GM12891 (cell line): ENCODE results near the gene E2F7. TPM values are rescaled to one million over a fixed set of nuclear protein-coding genes. Genes with fewer than 3 reads are reported as not detected.

Experiments
- DNase-seq: peaks from one replicate; pipeline ENCODE4 v3.0.0; 2011; ENCODE audit warnings: low spot score; ENCODE audit not compliant: insufficient read length
- FAIRE-seq: peaks from 2 replicates; lab custom pipeline; 2011; peaks lifted over from hg19 to GRCh38; lab: Jason Lieb, UNC
- PAX5 ChIP-seq: IDR thresholded peaks from 2 replicates; pipeline ENCODE4 v1.6.1; 2011; ENCODE audit warnings: low read length, moderate library complexity, mild to moderate bottlenecking; ENCODE audit not compliant: insufficient read depth, severe bottlenecking
- POLR2A ChIP-seq: IDR thresholded peaks from 2 replicates; pipeline ENCODE4 v1.6.1; 2011; ENCODE audit warnings: low read depth, low read length, control low read depth
- POLR2AphosphoS5 ChIP-seq: IDR thresholded peaks from 2 replicates; pipeline ENCODE4 v1.6.1; 2011; ENCODE audit warnings: low read depth, low read length, control low read depth
- POU2F2 ChIP-seq: IDR thresholded peaks from 2 replicates; pipeline ENCODE4 v1.6.1; 2011; ENCODE audit warnings: low read depth, mild to moderate bottlenecking, control low read depth, low read length, moderate library complexity
- SPI1 ChIP-seq: IDR thresholded peaks from 2 replicates; pipeline ENCODE4 v1.6.1; 2011; ENCODE audit warnings: low read depth, low read length, control low read depth
- TAF1 ChIP-seq: IDR thresholded peaks from 2 replicates; pipeline ENCODE4 v1.6.1; 2011; ENCODE audit warnings: low read depth, low read length, control low read depth
- polyA plus RNA-seq: library from polyadenylated mRNA; unstranded; fragments of >200 nt; gene quantifications from one replicate; pipeline ENCODE4 v1.2.1, GENCODE V29; 2012; ENCODE audit warnings: low read depth, missing spikeins, inconsistent platforms; ENCODE audit not compliant: missing spikeins

Gene E2F7, protein sequence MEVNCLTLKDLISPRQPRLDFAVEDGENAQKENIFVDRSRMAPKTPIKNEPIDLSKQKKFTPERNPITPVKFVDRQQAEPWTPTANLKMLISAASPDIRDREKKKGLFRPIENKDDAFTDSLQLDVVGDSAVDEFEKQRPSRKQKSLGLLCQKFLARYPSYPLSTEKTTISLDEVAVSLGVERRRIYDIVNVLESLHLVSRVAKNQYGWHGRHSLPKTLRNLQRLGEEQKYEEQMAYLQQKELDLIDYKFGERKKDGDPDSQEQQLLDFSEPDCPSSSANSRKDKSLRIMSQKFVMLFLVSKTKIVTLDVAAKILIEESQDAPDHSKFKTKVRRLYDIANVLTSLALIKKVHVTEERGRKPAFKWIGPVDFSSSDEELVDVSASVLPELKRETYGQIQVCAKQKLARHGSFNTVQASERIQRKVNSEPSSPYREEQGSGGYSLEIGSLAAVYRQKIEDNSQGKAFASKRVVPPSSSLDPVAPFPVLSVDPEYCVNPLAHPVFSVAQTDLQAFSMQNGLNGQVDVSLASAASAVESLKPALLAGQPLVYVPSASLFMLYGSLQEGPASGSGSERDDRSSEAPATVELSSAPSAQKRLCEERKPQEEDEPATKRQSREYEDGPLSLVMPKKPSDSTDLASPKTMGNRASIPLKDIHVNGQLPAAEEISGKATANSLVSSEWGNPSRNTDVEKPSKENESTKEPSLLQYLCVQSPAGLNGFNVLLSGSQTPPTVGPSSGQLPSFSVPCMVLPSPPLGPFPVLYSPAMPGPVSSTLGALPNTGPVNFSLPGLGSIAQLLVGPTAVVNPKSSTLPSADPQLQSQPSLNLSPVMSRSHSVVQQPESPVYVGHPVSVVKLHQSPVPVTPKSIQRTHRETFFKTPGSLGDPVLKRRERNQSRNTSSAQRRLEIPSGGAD
- polyA plus RNA-seq = 5.0 TPM

DNA sequence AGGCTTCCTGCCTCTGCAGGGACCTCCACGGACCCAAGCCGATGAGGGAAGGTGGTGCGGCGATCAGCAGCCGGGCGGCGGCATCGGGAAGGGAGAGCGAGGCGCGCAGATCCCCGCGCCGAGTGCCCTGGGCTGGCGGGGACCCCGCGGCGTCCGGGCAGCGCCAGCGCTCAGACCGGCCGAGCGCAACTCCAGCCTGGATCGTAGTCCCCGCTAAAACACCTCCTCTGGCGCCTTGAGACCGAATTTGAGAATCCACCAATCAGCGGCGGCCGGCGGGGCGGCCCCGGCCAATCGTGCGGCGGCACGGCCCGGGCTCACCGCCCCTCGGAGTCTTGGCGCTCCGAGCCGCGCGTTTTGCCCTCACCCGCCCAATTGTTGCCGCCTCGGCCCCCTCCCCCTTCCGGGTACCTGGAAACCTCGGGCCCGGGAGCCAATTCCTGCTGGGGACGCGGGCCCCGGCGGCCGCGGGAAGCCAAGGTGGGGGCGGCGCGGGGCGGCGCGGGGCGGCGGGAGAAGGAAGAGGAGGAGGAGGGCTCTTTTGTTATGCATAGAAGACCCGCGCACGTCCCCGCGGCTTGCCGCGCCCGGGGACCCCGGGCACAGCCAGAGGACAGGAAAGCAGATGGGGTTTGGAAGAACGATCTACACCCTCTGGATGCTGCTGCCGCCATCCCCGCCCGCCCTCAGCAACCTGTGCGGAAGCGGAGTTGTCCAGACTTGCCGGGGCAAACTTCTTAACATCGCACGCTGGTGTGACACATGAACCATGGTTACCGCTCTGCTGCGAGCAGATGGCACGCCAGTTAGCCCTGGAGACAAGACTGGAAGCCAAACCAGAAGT, at the start of gene E2F7:
Gene E2F7, minus strand, starts transcription at position 209 of the 844 bp plus-strand sequence. CDS start 934 bp downstream, outside the sequence.
- FAIRE-seq = peak; percentile 77
- peak; percentile 90 for DNase-seq
- no peak for TF ChIP-seq SPI1
- peak; percentile 56; the same call in 1 of the 2 replicates for TF ChIP-seq TAF1
- TF ChIP-seq POLR2AphosphoS5 = peak; percentile 46; the same call in 1 of the 2 replicates
- no peak for TF ChIP-seq PAX5
- peak; percentile 56 for TF ChIP-seq POLR2A
- 0 out of 2 replicates have a peak, but pooled peaks have one; percentile 14 for TF ChIP-seq POU2F2

DNA sequence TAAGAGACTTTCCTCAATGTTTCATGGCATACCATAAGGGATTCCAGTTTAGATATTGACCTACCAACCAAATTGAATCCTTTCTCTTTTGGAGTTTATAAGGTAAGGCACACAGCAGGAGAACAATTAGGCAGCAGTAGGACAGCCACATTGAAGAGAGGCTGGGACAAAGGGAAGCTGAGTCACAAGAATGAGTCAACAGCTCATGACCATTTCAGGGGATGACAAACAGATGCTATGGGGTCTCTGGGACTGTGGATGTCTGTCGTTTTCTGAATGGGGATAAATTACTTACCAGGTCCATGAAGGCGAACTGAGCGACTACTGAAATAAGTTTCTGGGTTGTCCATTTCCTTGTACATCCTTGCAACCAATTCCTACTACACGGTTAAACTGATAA, 48.6 kb upstream of the E2F7 start:
- TF ChIP-seq SPI1 = no peak
- TF ChIP-seq TAF1 = no peak
- no peak for TF ChIP-seq PAX5
- TF ChIP-seq POLR2AphosphoS5 = no peak
- TF ChIP-seq POLR2A = no peak
- TF ChIP-seq POU2F2 = no peak
- FAIRE-seq (no peak), DNase-seq (no peak)

DNA sequence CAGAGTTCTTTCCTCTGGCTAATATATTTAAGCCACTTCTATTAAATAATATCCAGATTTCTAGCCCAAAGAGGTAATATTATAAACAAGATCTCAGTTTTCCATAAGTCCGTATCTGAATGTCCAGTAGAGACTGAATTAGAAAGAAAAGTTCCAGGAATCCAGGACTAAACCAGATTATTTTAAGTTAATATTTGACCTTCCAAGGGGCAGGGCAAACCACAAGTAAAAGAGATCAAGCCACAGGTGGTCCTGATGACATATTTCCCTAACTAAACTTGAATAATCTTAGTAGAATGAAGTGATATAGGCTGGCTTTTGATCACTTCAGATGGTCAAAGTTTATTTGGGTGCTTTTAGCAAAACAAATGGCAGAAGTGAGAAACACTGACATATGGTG, 43.3 kb upstream of the E2F7 start:
- no peak for DNase-seq
- no peak for FAIRE-seq
- no peak for TF ChIP-seq TAF1
- no peak for TF ChIP-seq POLR2A
- TF ChIP-seq SPI1 = no peak
- TF ChIP-seq PAX5 = no peak
- TF ChIP-seq POLR2AphosphoS5 = no peak
- TF ChIP-seq POU2F2 = no peak

DNA sequence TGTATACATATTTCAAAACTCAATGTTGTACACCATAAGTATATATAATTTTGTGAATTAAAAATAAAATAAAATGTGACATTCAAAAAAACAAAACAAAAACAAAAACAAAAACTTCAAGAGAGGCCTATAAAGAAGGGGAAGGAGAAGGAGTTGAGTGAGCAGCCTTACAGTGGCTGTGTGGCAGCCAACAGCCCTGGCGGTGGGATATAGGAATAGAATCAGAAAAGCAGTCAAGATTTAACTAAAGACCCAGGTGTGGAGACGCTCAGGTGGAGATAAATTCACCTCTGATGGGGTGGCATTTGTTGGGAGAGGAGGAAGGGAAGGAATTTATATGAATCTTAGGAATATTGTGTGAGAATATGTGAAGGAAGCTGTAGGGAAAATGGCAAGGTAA, 41.8 kb upstream of the E2F7 start:
- FAIRE-seq (no peak), DNase-seq (no peak)
- TF ChIP-seq POU2F2 = no peak
- TF ChIP-seq POLR2A = no peak
- no peak for TF ChIP-seq PAX5
- TF ChIP-seq TAF1 = no peak
- no peak for TF ChIP-seq POLR2AphosphoS5
- TF ChIP-seq SPI1 = no peak

DNA sequence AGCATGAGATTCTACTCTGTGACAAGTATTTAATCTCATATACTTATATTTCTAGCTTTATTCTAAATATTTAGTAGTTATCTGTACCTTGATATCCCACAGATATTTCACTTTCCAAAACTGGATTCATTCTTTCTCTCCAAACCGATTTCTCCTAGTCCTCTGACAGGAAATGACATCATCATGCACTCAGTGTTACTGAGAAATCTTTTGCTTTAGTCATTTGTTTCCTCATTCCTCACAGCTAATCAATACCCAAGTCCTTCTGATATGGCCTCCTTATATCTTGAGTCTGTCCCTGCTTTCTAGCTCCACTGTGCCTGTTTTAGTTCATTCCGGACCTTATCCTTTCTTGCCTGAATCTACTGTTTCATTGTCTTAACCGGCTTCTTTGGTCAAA, 39.4 kb upstream of the E2F7 start:
- FAIRE-seq (no peak), DNase-seq (no peak)
- TF ChIP-seq PAX5 (no peak), SPI1 (no peak), POLR2A (no peak), POU2F2 (no peak), TAF1 (no peak), POLR2AphosphoS5 (no peak)

DNA sequence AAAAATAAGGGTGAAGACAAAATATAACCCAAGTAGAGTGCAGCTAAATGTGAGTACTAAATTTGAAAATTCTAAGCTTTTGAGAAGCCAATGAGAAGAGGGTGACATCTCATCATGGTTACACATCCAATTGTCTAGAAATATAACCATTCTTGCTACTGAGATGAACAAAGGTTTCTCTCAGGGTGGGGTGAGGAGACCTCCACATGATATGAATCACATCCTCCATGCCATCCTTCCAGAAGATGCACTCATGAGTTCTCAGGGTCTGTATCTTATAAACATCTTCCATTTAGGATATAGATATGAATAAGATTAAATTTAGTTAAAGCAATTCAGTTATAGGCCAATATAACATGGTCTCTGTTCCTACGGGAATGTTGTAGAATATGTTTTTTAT, 38.9 kb upstream of the E2F7 start:
- TF ChIP-seq PAX5 = no peak
- TF ChIP-seq POU2F2 = no peak
- TF ChIP-seq SPI1 = no peak
- TF ChIP-seq TAF1 = no peak
- TF ChIP-seq POLR2A = no peak
- no peak for FAIRE-seq
- DNase-seq = no peak

DNA sequence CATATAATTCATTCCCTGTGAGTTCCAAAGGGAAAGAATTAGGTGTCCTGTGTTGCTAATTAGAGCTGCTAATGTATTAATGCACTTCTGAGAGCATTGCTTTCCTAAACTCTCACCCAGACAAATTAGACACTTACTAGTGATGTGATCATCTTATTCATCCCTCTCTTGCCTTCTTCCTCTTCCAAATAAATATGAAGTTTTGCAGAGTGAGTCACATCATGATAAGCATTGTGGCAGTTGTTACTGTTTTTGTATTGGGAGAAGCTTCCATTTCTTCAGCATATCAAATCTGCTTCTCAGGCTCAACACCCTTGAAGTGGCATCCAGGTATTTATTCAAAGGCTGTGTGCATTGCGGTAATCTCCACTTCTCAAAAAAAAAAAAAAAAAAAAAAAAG, 37.3 kb upstream of the E2F7 start:
- TF ChIP-seq TAF1 (no peak), SPI1 (no peak), POU2F2 (no peak), PAX5 (no peak), POLR2A (no peak), POLR2AphosphoS5 (no peak)
- no peak for DNase-seq
- no peak for FAIRE-seq

DNA sequence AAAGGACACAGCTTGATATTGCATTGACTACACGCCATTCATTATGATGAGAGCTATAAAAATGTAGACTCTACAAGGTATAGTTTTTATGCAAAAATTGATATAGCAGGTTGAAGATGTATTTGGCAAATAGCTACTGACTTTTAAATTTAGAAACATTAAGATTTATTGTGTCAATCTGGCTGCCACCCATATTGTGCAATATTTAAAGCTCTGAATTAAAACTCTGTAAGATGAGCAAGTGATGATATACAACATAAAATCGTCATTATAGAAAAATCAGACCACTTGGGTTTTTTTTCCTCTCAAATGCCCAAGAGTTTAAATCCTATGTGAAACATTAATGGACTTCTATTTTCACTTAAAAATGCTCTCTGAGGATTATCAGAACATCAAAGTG, 36.8 kb upstream of the E2F7 start:
- FAIRE-seq (no peak), DNase-seq (no peak)
- TF ChIP-seq POLR2AphosphoS5 (no peak), TAF1 (no peak), PAX5 (no peak), POLR2A (no peak), SPI1 (no peak), POU2F2 (no peak)

DNA sequence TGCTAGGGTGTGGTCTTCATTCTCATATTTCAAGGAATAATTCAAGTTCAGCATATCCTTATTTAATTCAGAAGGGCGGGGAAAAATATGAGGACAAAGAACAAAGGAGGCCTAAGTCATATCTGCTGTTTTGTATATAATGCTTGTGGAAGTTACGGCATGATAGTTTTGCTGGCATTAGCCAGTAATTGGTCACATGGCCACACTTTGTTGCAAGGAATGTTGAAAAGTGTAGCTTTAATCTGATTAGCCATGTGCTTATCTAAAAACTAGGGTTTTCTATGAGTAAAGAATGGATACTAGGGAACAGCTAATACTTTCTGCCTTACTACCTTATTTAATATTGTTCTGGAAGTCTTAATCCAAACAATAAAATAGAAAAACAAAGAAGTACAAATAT, 34.4 kb upstream of the E2F7 start:
- FAIRE-seq (no peak), DNase-seq (no peak)
- TF ChIP-seq PAX5 (no peak), POLR2AphosphoS5 (no peak), POLR2A (no peak), TAF1 (no peak), POU2F2 (no peak), SPI1 (no peak)
